A673 (cell line): ENCODE data around the gene SMAD4.

ENCODE experiments used
- EZH2 ChIP-seq: fragments of 200-600 bp; sonication (generic); IDR thresholded peaks from 2 replicates; pipeline ENCODE4 v1.6.1; 2017; ENCODE audit warnings: borderline replicate concordance, low read depth, mild to moderate bottlenecking, mixed read lengths, antibody characterized with exemption, low read length; ENCODE audit not compliant: poor library complexity, severe bottlenecking
- TF ChIP-seq, protein P1 (sequence below): fragments of 300-800, 200-600 bp; sonication (generic); conservative IDR thresholded peaks from 2 replicates; pipeline ENCODE4 v1.5.1; 2017; ENCODE audit warnings: low read depth, mild to moderate bottlenecking, antibody characterized with exemption, low read length, moderate library complexity, mixed read lengths

DNA sequence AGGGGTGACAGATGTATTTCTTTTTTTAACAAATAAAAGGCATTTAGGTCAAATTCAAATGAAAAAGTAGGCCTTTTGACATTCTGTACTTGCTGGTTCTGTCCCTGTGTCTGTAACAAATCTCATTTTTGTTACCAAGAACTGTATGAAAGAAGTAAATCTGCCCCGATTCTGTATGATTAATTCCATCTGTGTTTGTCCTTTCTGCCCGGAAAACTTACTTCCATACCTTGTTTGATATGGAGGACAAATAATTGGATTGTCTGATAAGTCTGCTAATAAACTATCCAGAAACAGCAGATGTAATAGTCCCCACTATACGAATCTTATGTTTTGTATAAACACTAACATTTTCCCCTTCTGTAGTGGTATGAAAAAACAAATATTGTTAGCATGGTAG, 97.7 kb downstream of the SMAD4 start:
- TF ChIP-seq, protein P1, sequence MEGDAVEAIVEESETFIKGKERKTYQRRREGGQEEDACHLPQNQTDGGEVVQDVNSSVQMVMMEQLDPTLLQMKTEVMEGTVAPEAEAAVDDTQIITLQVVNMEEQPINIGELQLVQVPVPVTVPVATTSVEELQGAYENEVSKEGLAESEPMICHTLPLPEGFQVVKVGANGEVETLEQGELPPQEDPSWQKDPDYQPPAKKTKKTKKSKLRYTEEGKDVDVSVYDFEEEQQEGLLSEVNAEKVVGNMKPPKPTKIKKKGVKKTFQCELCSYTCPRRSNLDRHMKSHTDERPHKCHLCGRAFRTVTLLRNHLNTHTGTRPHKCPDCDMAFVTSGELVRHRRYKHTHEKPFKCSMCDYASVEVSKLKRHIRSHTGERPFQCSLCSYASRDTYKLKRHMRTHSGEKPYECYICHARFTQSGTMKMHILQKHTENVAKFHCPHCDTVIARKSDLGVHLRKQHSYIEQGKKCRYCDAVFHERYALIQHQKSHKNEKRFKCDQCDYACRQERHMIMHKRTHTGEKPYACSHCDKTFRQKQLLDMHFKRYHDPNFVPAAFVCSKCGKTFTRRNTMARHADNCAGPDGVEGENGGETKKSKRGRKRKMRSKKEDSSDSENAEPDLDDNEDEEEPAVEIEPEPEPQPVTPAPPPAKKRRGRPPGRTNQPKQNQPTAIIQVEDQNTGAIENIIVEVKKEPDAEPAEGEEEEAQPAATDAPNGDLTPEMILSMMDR: no peak
- TF ChIP-seq EZH2: no peak
